ENCODE data around the gene TTC17.

- TF ChIP-seq POLR2A (conservative IDR thresholded peaks at IDR 0.05), result no peak
- TF ChIP-seq FOXJ2 (tag; IDR thresholded peaks at IDR 0.05), result no peak
- TF ChIP-seq POLR3A (IDR thresholded peaks at IDR 0.05; ENCODE audit: borderline replicate concordance, extremely low read depth, insufficient read depth, insufficient read length), result no peak
- TF ChIP-seq MYC (IDR thresholded peaks at IDR 0.05; ENCODE audit: low read depth, low read length), result no peak
- no peak for TF ChIP-seq MYC (CRISPR knock-in tag; IDR thresholded peaks at IDR 0.05; ENCODE audit: borderline replicate concordance, low read depth)
- TF ChIP-seq NFIC (IDR thresholded peaks at IDR 0.05), result no peak
- no peak for TF ChIP-seq NR3C1 (CRISPR knock-in tag; IDR thresholded peaks at IDR 0.05)
- TF ChIP-seq SREBF1 (IDR thresholded peaks at IDR 0.05; ENCODE audit: borderline replicate concordance, low read depth, low read length), result no peak
Observed at GRCh38 chr11:43427971-43428370, 69.3 kb downstream of the TTC17 start.

Data from K562 (cell line).